Nephron progenitor cell (in vitro differentiated cells): ENCODE results near the gene MINPP1.
A peak's percentile ranks its signal among the peaks of the same experiment; 100 is the strongest.

Source experiments
- DNase-seq: peaks from one replicate; pipeline ENCODE4 v3.0.0; 2021
- H3K27ac Mint-ChIP-seq: 2 replicates; pipeline ENCODE4 v1.8.0; 2021; ENCODE audit warnings: mild to moderate bottlenecking, moderate library complexity, mixed read lengths
- H3K27me3 Mint-ChIP-seq: 2 replicates; pipeline ENCODE4 v1.8.0; 2021; ENCODE audit warnings: mild to moderate bottlenecking, low read depth, mixed read lengths; ENCODE audit not compliant: poor library complexity
- H3K36me3 Mint-ChIP-seq: 2 replicates; pipeline ENCODE4 v1.8.0; 2021; ENCODE audit warnings: low read depth, mixed read lengths
- H3K4me1 Mint-ChIP-seq: 2 replicates; pipeline ENCODE4 v1.8.0; 2021; ENCODE audit warnings: mixed read lengths
- H3K4me3 Mint-ChIP-seq: 2 replicates; pipeline ENCODE4 v1.8.0; 2021; ENCODE audit warnings: mild to moderate bottlenecking, moderate library complexity, mixed read lengths
- H3K9me3 Mint-ChIP-seq: 2 replicates; pipeline ENCODE4 v1.8.0; 2021; ENCODE audit warnings: mild to moderate bottlenecking, moderate library complexity, mixed read lengths
- TF ChIP-seq, protein P1 (sequence below): fragments of 200-600 bp; sonication (generic); IDR thresholded peaks from 2 replicates; pipeline ENCODE4 v1.5.0; 2021; ENCODE audit warnings: antibody characterized with exemption

Gene MINPP1

GRCh38 chr10:87523731-87524130, 19.0 kb downstream of the MINPP1 start:
- no peaks in the 10 kb centered on the region for H3K27me3 Mint-ChIP-seq
- no peak overlapping the region for H3K4me3 Mint-ChIP-seq
- H3K36me3 Mint-ChIP-seq: peaks cover 69% of the 10 kb centered on the region
- peaks cover 39% of the 10 kb centered on the region for H3K9me3 Mint-ChIP-seq
- DNase-seq: no peak
- H3K4me1 Mint-ChIP-seq: no peaks in the 10 kb centered on the region
- H3K27ac Mint-ChIP-seq: no peak overlapping the region
- TF ChIP-seq, protein P1, sequence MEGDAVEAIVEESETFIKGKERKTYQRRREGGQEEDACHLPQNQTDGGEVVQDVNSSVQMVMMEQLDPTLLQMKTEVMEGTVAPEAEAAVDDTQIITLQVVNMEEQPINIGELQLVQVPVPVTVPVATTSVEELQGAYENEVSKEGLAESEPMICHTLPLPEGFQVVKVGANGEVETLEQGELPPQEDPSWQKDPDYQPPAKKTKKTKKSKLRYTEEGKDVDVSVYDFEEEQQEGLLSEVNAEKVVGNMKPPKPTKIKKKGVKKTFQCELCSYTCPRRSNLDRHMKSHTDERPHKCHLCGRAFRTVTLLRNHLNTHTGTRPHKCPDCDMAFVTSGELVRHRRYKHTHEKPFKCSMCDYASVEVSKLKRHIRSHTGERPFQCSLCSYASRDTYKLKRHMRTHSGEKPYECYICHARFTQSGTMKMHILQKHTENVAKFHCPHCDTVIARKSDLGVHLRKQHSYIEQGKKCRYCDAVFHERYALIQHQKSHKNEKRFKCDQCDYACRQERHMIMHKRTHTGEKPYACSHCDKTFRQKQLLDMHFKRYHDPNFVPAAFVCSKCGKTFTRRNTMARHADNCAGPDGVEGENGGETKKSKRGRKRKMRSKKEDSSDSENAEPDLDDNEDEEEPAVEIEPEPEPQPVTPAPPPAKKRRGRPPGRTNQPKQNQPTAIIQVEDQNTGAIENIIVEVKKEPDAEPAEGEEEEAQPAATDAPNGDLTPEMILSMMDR: no peak

DNA sequence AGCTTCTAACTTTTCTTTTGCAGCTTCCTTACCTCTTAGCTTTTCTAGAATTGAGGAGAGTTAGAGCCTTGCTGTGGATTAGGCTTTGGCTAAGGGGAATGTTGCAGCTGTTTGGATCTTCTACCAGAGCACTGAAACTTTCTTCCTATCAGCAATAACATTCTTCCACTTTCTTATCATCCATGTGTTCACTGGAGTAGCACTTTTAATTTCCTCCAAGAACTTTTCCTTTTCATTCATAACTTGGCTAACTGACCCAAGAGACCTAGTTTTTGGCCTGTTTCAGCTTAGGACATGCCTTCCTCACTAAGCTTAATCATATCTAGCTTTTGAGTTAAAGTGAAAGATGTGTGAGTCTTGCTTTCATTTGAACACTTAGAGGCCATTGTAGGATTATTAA, 19.6 kb downstream of the MINPP1 start:
- no peaks in the 10 kb centered on the region for H3K27me3 Mint-ChIP-seq
- H3K4me3 Mint-ChIP-seq: no peak overlapping the region
- H3K36me3 Mint-ChIP-seq: peaks cover 74% of the 10 kb centered on the region
- DNase-seq: no peak
- H3K4me1 Mint-ChIP-seq: no peaks in the 10 kb centered on the region
- peak overlapping the region; percentile 2 for H3K27ac Mint-ChIP-seq
- TF ChIP-seq, protein P1: no peak
- H3K9me3 Mint-ChIP-seq: peaks cover 45% of the 10 kb centered on the region

DNA sequence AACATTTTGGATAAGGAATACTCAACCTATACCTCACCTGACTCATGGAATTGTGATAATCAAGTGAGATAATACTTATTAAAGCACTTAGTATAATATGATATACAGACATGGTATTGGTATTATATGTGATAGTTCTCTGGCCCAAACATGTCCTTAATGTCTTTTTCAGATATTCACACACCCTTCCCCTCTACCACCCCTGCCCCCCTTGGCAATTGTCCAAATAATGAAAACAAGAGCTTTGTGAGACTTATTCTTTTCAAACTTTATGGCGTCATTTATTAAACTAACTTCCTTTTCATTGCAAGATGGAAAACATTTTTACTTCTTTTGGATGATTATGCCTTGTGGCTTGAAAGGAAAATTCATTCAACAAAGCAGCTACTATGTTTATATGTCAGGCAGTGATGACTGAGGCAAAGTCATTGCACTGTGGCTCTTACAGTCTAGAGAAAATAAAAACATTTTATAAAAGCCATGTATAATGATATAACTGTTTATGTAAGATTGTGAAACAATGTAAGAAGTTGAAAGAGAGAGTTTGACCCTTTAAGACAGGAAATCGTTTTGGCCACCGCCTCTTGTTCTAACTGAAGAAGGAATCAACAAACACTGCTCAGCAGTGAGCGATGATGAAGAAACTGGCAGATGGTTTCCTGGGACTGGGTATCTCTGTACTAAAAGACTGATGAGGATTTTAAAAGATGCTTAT, 27.4 kb downstream of the MINPP1 start:
- DNase-seq: no peak
- no peaks in the 10 kb centered on the region for H3K27me3 Mint-ChIP-seq
- no peak overlapping the region for H3K27ac Mint-ChIP-seq
- H3K9me3 Mint-ChIP-seq: peaks cover 42% of the 10 kb centered on the region
- H3K4me1 Mint-ChIP-seq: no peaks in the 10 kb centered on the region
- H3K36me3 Mint-ChIP-seq: peaks cover 76% of the 10 kb centered on the region
- TF ChIP-seq, protein P1: no peak
- no peak overlapping the region for H3K4me3 Mint-ChIP-seq

GRCh38 chr10:87532696-87533095, 28.0 kb downstream of the MINPP1 start:
- Mint-ChIP-seq H3K36me3 (peaks cover 69% of the 10 kb centered on the region), H3K27ac (no peak overlapping the region), H3K4me3 (no peak overlapping the region), H3K27me3 (no peaks in the 10 kb centered on the region), H3K9me3 (peaks cover 36% of the 10 kb centered on the region), H3K4me1 (no peaks in the 10 kb centered on the region)
- no peak for DNase-seq
- TF ChIP-seq, protein P1: no peak

DNA sequence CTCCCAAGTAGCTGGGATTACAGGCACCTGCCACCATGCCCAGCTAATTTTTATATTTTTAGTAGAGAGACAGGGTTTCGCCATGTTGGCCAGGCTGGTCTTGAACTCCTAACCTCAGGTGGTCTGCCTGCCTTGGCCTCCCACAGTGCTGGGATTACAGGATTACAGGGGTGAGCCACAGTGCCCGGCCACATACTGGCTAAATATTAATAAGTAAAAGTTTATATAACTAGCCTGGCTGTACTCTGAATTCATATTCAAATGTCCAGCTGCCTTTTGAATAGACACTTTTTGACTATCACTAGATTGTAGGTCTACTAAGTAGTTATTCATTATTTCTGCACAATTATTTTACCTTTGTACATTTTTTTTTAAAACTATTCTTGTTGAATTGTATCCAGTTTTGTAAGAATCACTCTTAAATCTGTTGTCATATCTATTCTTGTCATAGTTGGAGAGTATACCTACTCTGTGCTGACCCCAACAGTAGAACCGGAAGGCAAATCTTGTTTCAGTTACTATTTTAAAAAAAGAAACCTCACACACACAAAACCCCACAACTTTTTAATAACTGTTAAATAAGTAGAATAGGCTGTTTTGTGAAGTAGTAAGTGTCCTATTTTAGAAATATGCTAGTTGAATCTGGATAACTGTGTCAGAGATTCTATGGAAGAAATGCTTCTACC, 29.6 kb downstream of the MINPP1 start:
- no peak for DNase-seq

More for the DNA sequence above, 29.6 kb downstream of the MINPP1 start:
- Mint-ChIP-seq H3K27me3 (no peaks in the 10 kb centered on the region), H3K4me3 (no peak overlapping the region), H3K4me1 (no peaks in the 10 kb centered on the region), H3K36me3 (peaks cover 67% of the 10 kb centered on the region), H3K9me3 (peaks cover 22% of the 10 kb centered on the region), H3K27ac (no peak overlapping the region)
- TF ChIP-seq, protein P1: no peak
